Measurements from ENCODE around the gene AMFR. TPM values are rescaled to one million over a fixed set of nuclear protein-coding genes. Genes with fewer than 3 reads are reported as not detected.
A peak's percentile ranks its signal among the peaks of the same experiment; 100 is the strongest.

AMFR gene
- total and polyA plus RNA-seq, 2 of the 8 experiments (the other 6 are each of a cell fraction or from before 2014, with no cell fraction given), result 18.6 to 21.7 TPM

GRCh38 chr16:56348168-56349085, 76.9 kb downstream of the AMFR start:
- H3K56ac ChIP-seq (replicated peaks; ENCODE audit: insufficient read length, low read depth, low read length), result no peak overlapping the region
- H3K23me2 ChIP-seq (ENCODE audit: low read depth, low read length), result no peaks in the 10 kb centered on the region
- no peak overlapping the region for H3K23ac ChIP-seq (ENCODE audit: insufficient read length)
- H2BK12ac ChIP-seq (ENCODE audit: low read depth, low read length), result no peak overlapping the region
- peaks cover 0 to 2% of the 10 kb centered on the region in 2 experiments for H4K20me1 ChIP-seq (replicated peaks in 1 of 2; ENCODE audit: control insufficient read depth in 1 of 2, insufficient read depth in 2 of 2, low read length in 2 of 2)
- DNase-seq (ENCODE audit: low read depth in 1 of 2, low spot score in 2 of 2), result no peak
- TF ChIP-seq, protein P1, sequence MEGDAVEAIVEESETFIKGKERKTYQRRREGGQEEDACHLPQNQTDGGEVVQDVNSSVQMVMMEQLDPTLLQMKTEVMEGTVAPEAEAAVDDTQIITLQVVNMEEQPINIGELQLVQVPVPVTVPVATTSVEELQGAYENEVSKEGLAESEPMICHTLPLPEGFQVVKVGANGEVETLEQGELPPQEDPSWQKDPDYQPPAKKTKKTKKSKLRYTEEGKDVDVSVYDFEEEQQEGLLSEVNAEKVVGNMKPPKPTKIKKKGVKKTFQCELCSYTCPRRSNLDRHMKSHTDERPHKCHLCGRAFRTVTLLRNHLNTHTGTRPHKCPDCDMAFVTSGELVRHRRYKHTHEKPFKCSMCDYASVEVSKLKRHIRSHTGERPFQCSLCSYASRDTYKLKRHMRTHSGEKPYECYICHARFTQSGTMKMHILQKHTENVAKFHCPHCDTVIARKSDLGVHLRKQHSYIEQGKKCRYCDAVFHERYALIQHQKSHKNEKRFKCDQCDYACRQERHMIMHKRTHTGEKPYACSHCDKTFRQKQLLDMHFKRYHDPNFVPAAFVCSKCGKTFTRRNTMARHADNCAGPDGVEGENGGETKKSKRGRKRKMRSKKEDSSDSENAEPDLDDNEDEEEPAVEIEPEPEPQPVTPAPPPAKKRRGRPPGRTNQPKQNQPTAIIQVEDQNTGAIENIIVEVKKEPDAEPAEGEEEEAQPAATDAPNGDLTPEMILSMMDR (IDR thresholded peaks at IDR 0.05; ENCODE audit: control extremely low read depth in 1 of 3, insufficient read depth in 1 of 3, low read depth in 1 of 3, low read length in 3 of 3), result peak in 1 of 3 experiments; percentile 9; a peak in 1 of 4 replicates
- no peak for TF ChIP-seq CHD1 (IDR thresholded peaks at IDR 0.05; ENCODE audit: low read depth, low read length)
- H3K14ac ChIP-seq (ENCODE audit: insufficient read length), result no peak overlapping the region
- H2BK20ac ChIP-seq (ENCODE audit: low read length), result no peak overlapping the region
- no peak for FAIRE-seq
- no peaks in the 10 kb centered on the region for H3K9me3 ChIP-seq (ENCODE audit: insufficient read depth in 2 of 2, low read depth in 1 of 2, low read length in 1 of 2)
- H3K4ac ChIP-seq (replicated peaks; ENCODE audit: insufficient read length, low read depth, low read length), result no peak overlapping the region
- no peak overlapping the region for H2BK120ac ChIP-seq (replicated peaks; ENCODE audit: low read depth, low read length)
- WGBS, 2 experiments (ENCODE audit: extremely low coverage in 1 of 2, insufficient coverage in 1 of 2, insufficient read length in 1 of 2, insufficient replicate concordance in 2 of 2, low coverage in 1 of 2, low lambda C conversion rate in 2 of 2, missing lambda C conversion rate in 1 of 2), result 94% methylated on average over 25 of the region's 25 CpGs; no CpG with 5 or more reads in 1 of the 2 experiments
- ChIA-PET CTCF (ENCODE audit: partially characterized antibody) (interaction anchor here (0.6 to 2.6 kb wide), 15 partner anchors 8 to 757 kb away, joined by 3 to 7 read pairs (median 4); no protein-coding TSS in a partner anchor), POLR2A (ENCODE audit: partially characterized antibody) (interaction anchor here (1.3 to 1.8 kb wide), 2 partner anchors 9 to 30 kb away, joined by 3 to 5 read pairs; no protein-coding TSS in a partner anchor)
- no peaks in the 10 kb centered on the region for H3K27me3 ChIP-seq (replicated peaks in 1 of 4; ENCODE audit: control insufficient read depth in 3 of 4, extremely low read depth in 1 of 4, insufficient read depth in 3 of 4, low read length in 3 of 4)
- H3K9ac ChIP-seq (replicated peaks in 1 of 4; ENCODE audit: extremely low read depth in 1 of 4, low read depth in 3 of 4, low read length in 3 of 4), result no peak overlapping the region
- H3K4me2 ChIP-seq (ENCODE audit: insufficient read depth in 1 of 2, low read depth in 2 of 2, low read length in 2 of 2), result no peak overlapping the region
- H3K27ac ChIP-seq (ENCODE audit: low read depth, low read length), result no peak overlapping the region
- no peak overlapping the region for H2BK5ac ChIP-seq (ENCODE audit: low read depth, low read length)
- H3K4me3 ChIP-seq (ENCODE audit: extremely low read depth in 1 of 4, insufficient read depth in 2 of 4, low read depth in 3 of 4, low read length in 4 of 4), result no peak overlapping the region
- 0 out of 8 replicates have a peak, but pooled peaks cover 0 to 2% (median 0%) of the 10 kb centered on the region in 4 experiments for H3K36me3 ChIP-seq (ENCODE audit: control insufficient read depth in 2 of 4, insufficient read depth in 4 of 4, low read length in 3 of 4)
- H3K79me1 ChIP-seq (ENCODE audit: low read depth, low read length), result no peaks in the 10 kb centered on the region; the same call in 1 of the 2 replicates
- H4K8ac ChIP-seq (ENCODE audit: extremely low read depth, insufficient read depth, low read length), result no peak overlapping the region
- H3K4me1 ChIP-seq (replicated peaks in 1 of 4; ENCODE audit: control insufficient read depth in 3 of 4, insufficient read depth in 4 of 4, low read length in 3 of 4), result 0 out of 7 replicates have a peak, but pooled peaks cover 0 to 3% (median 0%) of the 10 kb centered on the region in 4 experiments
- no peaks in the 10 kb centered on the region for H3K79me2 ChIP-seq (ENCODE audit: control insufficient read depth in 1 of 2, insufficient read depth in 2 of 2, low read length in 2 of 2)
- no peak overlapping the region for H2BK15ac ChIP-seq (ENCODE audit: low read length)
- no peak overlapping the region for H4K91ac ChIP-seq (replicated peaks; ENCODE audit: insufficient read length, low read length)
- no peak overlapping the region for H3K18ac ChIP-seq (ENCODE audit: extremely low read depth, low read length)
- H2AFZ ChIP-seq (ENCODE audit: low read length), result no peak overlapping the region
- no peak overlapping the region for H2AK5ac ChIP-seq (ENCODE audit: low read depth, low read length)
- no peak overlapping the region for H4K5ac ChIP-seq (ENCODE audit: insufficient read length, low read depth, low read length)
